ENCODE results near the gene ELK3. TPM values are rescaled to one million over a fixed set of nuclear protein-coding genes. Genes with fewer than 3 reads are reported as not detected.

ELK3 gene
- total RNA-seq, 1 donor from 2014 or later: 21.2 TPM

DNA sequence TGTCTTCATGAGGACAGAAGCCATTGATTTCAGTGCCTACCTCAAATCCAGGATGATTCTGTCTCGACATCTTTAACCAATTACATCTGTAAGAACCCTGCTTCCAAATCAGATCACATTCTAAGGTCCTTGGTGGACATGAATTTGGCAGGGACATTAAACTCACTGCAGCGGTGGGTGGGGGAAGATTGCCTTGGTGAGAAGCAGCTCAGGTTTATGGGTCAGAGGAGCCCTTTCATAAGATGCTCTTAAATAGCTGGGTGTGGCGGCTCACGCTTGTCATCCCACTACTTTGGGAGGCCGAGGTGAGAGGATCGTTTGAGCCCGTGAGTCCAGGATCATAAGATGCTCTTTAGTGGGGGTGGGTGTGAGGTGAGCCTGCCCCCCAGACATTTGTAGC lies 42.9 kb downstream of the ELK3 start:
- H3K9me3 ChIP-seq: no peaks in the 10 kb centered on the region
- no peak for TF ChIP-seq CTCF (IDR thresholded peaks at IDR 0.05)
- H3K4me1 ChIP-seq: peaks cover 25 to 39% of the 10 kb centered on the region in 2 donors
- H3K36me3 ChIP-seq: no peaks in the 10 kb centered on the region
- H3K27me3 ChIP-seq: no peaks in the 10 kb centered on the region
- peak in 1 of 2 donors; percentile 65 for DNase-seq (ENCODE audit: low spot score in 2 of 2)
- peak overlapping the region in 1 of 2 donors; percentile 12 for H3K4me3 ChIP-seq
- H3K27ac ChIP-seq: peak overlapping the region; percentile 69 to 78
- intact Hi-C loops (cut with DNase I): loop anchor here (2.0 to 5.0 kb wide), 2 partner anchors 164 to 670 kb away; partner anchors contain the start of genes CDK17 and NEDD1

- intact Hi-C loops (cut with DNase I): loop anchor here (2.0 to 5.0 kb wide), 2 partner anchors 163 to 670 kb away; partner anchors contain the start of genes CDK17 and NEDD1
- peaks cover 25 to 39% of the 10 kb centered on the region in 2 donors for H3K4me1 ChIP-seq
- peak overlapping the region in 1 of 2 donors; percentile 12 for H3K4me3 ChIP-seq
- H3K9me3 ChIP-seq: no peaks in the 10 kb centered on the region
- peak in 1 of 2 donors; percentile 90 for DNase-seq (ENCODE audit: low spot score in 2 of 2)
- H3K27ac ChIP-seq: peak overlapping the region; percentile 69 to 78
- no peaks in the 10 kb centered on the region for H3K36me3 ChIP-seq
- TF ChIP-seq CTCF (IDR thresholded peaks at IDR 0.05): no peak
- no peaks in the 10 kb centered on the region for H3K27me3 ChIP-seq
These were observed 43.4 kb downstream of the ELK3 start for GRCh38 chr12:96237465-96238077.

- intact Hi-C loops (cut with DNase I): loop anchor here (5.0 kb wide), 1 partner anchor 669 kb away; the partner anchor contains the start of gene NEDD1
- no peak for DNase-seq (ENCODE audit: low spot score in 2 of 2)
These were observed 44.3 kb downstream of the ELK3 start for GRCh38 chr12:96238336-96239047.

DNA sequence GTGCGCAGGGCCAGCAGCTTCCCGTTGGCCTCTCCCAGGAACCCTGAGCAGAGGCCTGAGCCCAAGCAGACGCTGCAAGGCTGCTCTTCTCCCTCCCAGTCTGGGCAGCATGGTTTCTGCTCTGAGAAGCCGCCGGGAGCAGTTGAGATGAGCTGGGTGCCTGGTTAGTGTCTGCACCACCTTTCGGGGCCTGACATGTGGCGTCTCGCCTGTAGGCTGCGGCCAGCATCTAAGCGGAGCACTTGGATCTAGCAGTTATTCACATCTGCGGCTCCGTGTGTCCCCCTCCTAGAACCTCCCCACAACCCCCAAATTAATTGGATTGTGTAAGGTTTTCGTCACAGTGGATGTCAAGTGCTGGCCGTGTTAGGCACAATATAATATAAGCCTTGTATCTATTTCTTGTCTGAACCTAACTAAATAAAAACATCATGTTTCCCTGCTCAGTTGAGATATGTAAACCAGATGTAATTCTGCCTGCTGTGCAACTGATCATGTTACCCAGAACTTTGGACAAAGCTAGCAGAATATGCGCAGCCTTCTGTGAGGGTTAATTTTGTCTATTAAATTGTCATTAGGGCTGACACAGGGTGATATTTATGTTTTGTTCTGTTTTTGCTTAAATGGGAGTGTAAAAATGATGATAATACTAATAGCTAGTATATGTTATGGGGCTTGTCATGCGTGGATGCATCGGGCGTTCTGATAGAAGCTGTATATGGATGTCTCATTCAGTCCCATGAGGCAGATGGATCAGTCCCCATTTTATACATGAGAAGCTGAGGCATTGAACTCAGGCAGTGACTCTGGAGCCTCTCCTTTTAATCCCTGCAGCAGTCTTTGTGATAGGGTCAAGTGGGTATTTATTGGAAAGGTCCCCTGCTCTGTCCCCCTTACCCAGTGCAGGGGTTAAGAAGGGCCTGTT lies 45.8 kb downstream of the ELK3 start:
- H3K36me3 ChIP-seq: no peaks in the 10 kb centered on the region
- no peaks in the 10 kb centered on the region for H3K27me3 ChIP-seq
- H3K9me3 ChIP-seq: no peaks in the 10 kb centered on the region
- H3K4me3 ChIP-seq: no peak overlapping the region
- peak overlapping the region in 1 of 2 donors; percentile 54 for H3K27ac ChIP-seq
- TF ChIP-seq CTCF (IDR thresholded peaks at IDR 0.05): no peak
- H3K4me1 ChIP-seq: peaks cover 15 to 27% of the 10 kb centered on the region in 2 donors
- no peak for DNase-seq (ENCODE audit: low spot score in 2 of 2)
- intact Hi-C loops (cut with DNase I): loop anchor here (5.0 kb wide), 1 partner anchor 667 kb away; the partner anchor contains the start of gene NEDD1

More at GRCh38 chr12:96238336-96239047, 44.3 kb downstream of the ELK3 start:
- Histone ChIP-seq H3K4me3 (no peak overlapping the region), H3K27me3 (no peaks in the 10 kb centered on the region), H3K36me3 (no peaks in the 10 kb centered on the region), H3K27ac (peak overlapping the region; percentile 47 to 78), H3K9me3 (no peaks in the 10 kb centered on the region), H3K4me1 (peaks cover 25 to 39% of the 10 kb centered on the region in 2 donors)
- no peak for TF ChIP-seq CTCF (IDR thresholded peaks at IDR 0.05)

DNA sequence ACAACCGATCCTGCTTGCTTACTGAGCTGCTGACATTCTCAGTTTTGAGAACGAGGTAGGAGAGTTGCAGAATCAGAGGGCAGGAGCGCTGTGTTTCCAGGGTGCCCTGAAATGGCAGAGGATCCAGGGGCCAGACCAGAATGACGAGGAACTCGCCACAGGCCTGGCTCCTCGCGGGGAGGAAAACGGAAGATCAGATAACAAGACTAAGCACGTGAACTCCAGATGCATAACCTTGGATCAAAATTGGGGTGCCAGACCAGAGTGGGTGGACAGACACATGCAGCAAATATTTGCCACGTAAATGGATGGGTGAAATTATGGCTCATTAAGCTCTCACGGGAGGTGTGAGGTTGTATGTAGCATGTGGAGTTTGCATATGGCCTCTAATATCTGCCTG lies 46.5 kb downstream of the ELK3 start:
- no peak for TF ChIP-seq CTCF (IDR thresholded peaks at IDR 0.05)
- no peak overlapping the region for H3K4me3 ChIP-seq
- H3K9me3 ChIP-seq: no peaks in the 10 kb centered on the region
- no peaks in the 10 kb centered on the region for H3K36me3 ChIP-seq
- intact Hi-C loops (cut with DNase I): no loop called here
- H3K4me1 ChIP-seq: peaks cover 13 to 25% of the 10 kb centered on the region in 2 donors
- DNase-seq (ENCODE audit: low spot score in 2 of 2): no peak
- H3K27ac ChIP-seq: peak overlapping the region; percentile 52 to 54
- no peaks in the 10 kb centered on the region for H3K27me3 ChIP-seq

Data from ascending aorta (tissue), 2 donors.